Sigmoid colon (tissue), 4 donors: ENCODE measurements around the gene GCGR.

Experiments
- EP300 ChIP-seq, 4 donors: sonication (generic); formaldehyde crosslinking; IDR thresholded peaks; one replicate each; pipeline ENCODE4 v1.6.1; 2017; ENCODE audit warnings: antibody characterized with exemption in 4 of 4
- POLR2A ChIP-seq, 2 donors: fragments of 450-650 bp; IDR thresholded peaks; one replicate each; pipeline ENCODE4 v1.6.1; 2016; ENCODE audit warnings: antibody characterized with exemption in 2 of 2, mild to moderate bottlenecking in 2 of 2, moderate library complexity in 2 of 2
- POLR2AphosphoS5 ChIP-seq, 4 donors: sonication (generic); formaldehyde crosslinking; IDR thresholded peaks; one replicate each; pipeline ENCODE4 v1.6.1; 2017; ENCODE audit warnings: antibody characterized with exemption in 4 of 4
- TF ChIP-seq, protein P1 (sequence below), 4 experiments: fragments of 450-650 bp in 3 of 4; fragments of 200-600 bp in 1 of 4; IDR thresholded peaks; one replicate each; pipeline ENCODE4 v1.5.1; 2016 to 2019; ENCODE audit warnings: antibody characterized with exemption in 4 of 4, mild to moderate bottlenecking in 3 of 4, moderate library complexity in 2 of 4

DNA sequence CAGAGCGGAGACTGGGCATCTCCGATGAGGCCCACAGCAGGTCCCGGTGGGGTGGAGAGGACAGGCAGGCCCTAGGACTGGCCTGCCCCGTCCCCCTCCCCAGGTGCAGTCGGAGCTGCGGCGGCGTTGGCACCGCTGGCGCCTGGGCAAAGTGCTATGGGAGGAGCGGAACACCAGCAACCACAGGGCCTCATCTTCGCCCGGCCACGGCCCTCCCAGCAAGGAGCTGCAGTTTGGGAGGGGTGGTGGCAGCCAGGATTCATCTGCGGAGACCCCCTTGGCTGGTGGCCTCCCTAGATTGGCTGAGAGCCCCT, 9.4 kb downstream of the GCGR start:
- TF ChIP-seq POLR2A (IDR thresholded peaks at IDR 0.05), result no peak
- TF ChIP-seq, protein P1, sequence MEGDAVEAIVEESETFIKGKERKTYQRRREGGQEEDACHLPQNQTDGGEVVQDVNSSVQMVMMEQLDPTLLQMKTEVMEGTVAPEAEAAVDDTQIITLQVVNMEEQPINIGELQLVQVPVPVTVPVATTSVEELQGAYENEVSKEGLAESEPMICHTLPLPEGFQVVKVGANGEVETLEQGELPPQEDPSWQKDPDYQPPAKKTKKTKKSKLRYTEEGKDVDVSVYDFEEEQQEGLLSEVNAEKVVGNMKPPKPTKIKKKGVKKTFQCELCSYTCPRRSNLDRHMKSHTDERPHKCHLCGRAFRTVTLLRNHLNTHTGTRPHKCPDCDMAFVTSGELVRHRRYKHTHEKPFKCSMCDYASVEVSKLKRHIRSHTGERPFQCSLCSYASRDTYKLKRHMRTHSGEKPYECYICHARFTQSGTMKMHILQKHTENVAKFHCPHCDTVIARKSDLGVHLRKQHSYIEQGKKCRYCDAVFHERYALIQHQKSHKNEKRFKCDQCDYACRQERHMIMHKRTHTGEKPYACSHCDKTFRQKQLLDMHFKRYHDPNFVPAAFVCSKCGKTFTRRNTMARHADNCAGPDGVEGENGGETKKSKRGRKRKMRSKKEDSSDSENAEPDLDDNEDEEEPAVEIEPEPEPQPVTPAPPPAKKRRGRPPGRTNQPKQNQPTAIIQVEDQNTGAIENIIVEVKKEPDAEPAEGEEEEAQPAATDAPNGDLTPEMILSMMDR (IDR thresholded peaks at IDR 0.05), result no peak
- TF ChIP-seq EP300 (IDR thresholded peaks at IDR 0.05), result no peak
- no peak for TF ChIP-seq POLR2AphosphoS5 (IDR thresholded peaks at IDR 0.05)
